DMS 273 treated with DMSO at 0.1 percent for 48 hours (cell line): ENCODE data around the gene CLNK.

ENCODE experiments used
- DNase-seq: peaks from one replicate; lab custom pipeline; 2025; lab: John Stamatoyannopoulos, UW

The CLNK gene

DNA sequence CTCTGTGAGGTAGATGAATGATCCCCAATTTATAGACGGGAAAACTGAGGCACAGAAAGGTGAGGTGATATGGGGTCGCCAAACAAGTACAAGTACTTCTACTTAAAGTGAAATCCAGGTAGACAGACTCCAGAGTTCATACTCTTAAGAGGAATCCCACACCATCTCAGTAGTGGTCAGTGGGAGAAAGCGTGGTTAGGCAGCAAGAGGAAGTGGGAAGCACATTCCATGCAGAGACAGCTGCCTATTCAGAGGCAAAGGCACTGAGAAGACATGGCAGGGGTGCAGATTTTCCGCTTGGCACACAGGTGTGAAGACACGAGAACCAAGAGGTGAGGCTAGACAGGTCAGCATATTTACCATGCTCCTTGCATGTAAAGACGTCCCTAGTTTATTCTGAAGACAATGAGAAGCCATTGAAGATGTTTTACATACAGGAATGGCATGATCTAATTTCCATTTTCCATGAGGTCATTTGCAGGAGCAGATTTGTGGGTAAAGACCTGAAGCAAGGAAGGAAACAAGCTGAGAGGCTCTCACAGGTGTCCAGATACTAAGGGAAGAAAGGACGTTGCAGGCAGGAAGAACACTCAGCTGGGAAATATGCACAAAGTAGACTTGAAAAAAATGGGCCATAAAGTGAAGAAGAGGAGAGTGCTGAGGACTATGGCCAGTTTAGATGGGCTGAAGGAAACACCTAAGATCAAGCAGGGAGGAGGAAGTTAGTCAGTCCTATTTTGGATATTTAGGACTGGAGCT lies 17.3 kb upstream of the CLNK start:
- DNase-seq: no peak

DNA sequence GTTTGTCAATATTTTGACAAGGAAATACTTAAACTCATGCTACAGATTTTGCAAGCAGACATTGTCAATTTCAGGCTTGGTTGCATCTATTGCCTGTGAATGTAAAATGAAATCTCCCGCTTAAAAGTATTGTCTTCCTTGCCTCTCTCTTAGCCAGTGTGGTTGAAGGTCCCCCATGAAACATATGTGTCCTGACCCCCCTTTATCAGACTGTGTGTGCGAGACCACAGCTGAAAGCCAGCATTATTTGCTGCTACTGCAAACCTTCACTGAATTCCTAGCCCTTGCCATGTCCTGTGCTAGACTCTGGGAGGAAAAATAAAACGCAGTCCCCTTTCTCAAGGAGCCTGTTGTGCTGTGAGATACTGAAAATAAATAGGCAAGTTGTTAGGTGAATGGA lies 16.6 kb upstream of the CLNK start:
- DNase-seq: no peak

DNA sequence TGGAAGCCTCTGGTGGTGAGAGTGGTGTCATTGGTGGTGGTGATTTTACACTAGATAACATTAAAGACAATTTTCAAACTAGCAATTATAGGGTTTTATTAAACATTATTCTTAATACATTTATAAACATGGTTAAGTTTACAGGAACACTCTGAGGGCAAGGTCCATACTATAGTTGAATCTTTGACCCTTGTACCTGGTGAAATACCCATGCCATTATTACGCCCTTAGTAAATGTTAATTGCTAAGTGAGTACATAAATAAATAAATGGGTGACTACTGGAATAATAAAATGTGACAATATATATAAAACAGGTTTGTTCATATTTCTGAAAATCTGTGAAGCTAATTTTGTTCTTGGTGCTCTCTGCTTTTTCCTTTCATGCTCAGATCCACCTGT lies 13.6 kb upstream of the CLNK start:
- DNase-seq: no peak

- no peak for DNase-seq
These were observed 12.5 kb upstream of the CLNK start for GRCh38 chr4:10697086-10697485.

DNA sequence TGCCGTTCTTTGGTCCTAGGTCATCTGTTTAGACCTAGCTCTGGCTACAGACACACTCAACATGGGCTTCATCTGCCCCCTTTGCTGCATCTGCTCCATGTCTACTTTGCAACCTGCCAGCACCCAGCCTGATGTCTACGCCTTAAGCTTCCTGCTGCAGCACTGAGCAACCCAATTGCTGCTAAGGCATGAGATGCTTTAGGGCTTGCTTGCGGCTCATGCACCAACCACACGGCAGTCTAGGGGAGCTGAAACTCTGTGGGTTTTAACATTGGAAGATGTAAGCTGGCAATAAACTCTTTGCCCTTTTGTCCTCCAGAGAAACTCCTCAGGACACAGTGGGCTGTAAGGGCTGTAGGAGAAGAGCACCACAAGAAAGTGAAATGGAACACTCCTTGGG lies 11.7 kb upstream of the CLNK start:
- DNase-seq: no peak

DNA sequence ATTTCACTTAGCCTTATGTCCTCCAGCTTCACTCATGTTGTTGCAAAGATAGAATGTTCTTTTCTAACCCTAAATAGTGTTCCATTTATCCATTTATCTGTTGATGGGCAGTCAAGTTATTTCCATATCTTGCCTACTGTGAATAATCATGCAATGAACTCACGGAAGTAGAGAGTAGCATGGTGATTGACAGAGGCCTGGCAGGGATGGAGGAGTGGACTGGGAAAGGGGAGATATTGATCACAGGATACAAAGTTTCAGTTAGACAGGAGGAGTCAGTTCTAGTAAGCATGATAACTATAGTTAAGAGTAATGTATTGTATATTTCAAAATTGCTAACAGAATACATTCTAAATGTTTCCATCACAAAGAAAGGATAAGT lies 10.3 kb upstream of the CLNK start:
- no peak for DNase-seq

GRCh38 chr4:10694151-10694827 lies 9.7 kb upstream of the CLNK start:
- no peak for DNase-seq

GRCh38 chr4:10691651-10692050 lies 7.1 kb upstream of the CLNK start:
- no peak for DNase-seq

DNA sequence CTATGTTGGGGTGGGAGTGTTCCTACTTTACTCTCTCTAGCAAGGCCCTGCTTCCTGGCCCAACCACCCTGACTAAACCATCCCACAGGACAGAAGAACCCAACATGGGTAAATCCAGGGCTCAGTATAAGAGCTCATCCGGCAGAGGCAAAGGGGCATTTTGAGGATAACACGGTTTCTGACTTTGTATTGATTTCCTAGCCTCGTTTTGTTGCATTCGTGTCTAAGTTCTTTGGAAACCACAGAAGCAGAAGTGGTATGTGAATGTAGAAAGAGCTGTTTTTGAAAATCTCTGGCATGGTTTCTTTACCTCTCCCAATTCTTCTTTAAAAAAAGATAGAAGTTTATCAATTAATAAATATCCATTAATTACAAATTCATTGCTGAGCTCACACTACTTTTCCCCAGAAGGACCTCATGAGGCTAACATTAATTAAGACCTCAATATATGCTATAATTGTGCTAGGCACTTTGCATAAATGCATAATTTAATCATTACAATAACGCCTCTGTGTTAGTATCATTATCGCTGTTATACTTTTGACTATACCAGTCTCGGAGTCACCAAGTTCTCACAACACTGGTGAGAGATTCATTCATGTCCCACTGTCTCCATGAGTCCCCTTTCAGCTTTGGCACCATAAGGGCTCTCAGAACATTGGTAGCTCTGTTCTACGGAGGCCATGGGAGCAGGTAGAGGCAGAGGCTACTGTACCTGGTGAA lies 5.8 kb upstream of the CLNK start:
- DNase-seq: no peak

GRCh38 chr4:10688846-10689245 lies 4.3 kb upstream of the CLNK start:
- DNase-seq: no peak

DNA sequence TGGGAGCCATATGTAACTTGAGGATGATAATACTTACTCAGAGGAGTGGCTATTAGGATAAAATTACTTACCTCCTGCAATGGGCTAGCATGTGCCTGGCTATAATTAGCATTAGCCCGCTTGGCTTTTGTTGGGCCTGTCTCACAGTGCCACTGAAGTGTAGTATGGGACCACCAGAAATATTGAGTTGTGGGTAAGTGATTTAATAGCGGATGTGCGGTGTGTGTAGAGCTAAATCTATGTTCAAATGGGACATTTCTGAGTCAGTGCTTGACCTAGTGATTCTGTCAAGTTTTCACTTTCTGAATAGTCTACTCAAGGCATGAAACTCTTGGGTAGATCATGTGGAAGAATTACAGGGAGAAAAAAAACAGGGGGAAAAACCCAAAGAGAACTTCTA lies 3.5 kb upstream of the CLNK start:
- DNase-seq: peak; percentile 6

DNA sequence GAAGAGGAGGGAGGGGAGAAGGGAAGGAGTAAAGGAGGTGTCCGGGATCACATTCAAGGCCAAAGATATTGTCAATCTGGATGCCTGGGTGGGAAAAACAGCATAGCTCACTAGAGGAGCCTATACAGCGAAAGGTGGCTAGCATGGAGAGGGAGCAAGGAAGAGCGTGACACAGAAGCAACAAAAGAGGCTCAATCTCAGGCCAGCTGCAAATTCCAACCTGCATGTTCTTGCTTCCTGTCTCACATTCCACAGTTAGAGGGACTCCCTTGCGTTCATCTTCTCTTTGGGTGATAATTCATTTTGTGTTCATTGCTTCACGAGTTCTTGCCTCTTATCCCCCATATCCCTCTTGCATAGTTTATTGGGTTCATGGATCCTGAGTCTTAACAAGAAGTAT lies 3.0 kb upstream of the CLNK start:
- DNase-seq: no peak

GRCh38 chr4:10682397-10682796 lies 2.2 kb downstream of the CLNK start:
- no peak for DNase-seq

DNA sequence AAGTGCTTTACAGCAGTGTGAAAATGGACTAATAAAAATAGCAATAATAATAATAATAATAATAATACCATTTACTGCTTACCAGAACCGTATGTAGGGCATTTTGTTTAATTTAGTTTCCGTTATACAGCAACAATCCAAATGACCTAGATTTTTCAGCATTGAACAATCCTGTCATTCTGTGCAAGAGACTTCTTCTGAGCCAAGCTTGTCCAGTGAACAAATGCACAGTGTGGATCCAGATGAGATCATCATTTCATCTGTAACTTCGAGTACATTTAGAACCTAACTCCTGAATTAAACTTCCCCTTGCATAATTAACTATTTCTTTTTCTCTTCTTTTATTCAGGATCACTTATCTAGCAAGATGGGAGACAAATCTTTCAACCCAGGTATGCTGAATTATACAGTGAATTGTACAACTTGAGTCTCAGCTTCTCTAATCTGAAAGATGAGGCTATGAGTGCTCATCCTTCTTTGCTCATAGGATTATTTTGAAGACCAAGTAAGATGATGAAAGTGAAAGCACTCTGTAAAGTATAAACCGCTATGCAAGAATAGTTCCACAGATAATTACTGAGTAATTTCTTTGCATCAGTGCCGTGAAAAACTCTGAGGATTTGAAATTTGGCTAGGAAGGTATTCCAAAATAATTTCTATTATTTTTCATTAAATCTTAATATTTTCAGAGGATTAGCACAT lies 6.6 kb downstream of the CLNK start:
- DNase-seq: no peak

DNA sequence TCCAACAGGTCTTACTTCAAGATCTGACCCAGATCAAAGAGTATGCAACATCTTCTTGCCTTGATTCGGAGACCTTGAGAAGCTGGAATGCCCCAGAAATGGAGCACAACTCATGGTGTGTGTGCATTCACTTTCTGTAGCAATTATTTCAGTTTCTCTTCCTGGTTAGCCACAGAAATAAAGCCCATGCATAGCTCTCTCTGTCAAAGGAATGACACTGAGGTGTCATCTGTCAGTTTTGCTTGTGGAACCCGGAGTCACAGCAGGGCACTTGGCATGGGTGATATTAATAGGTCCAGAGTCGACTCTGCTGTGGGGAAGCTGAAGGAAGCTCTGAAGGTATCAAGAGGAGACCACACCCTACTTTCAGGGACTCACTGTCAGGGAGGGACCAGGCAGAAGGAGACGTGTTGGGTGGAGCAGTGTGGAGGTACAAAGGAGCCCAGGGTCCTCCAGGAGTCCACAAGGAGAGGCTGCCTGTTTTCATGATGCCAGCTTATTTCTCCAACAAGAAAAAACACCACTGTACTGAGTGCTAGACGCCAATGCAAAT lies 10.7 kb downstream of the CLNK start:
- DNase-seq: no peak

GRCh38 chr4:10672379-10672778 lies 12.2 kb downstream of the CLNK start:
- no peak for DNase-seq

- no peak for DNase-seq
These were observed 12.8 kb downstream of the CLNK start for GRCh38 chr4:10671799-10672198.

DNA sequence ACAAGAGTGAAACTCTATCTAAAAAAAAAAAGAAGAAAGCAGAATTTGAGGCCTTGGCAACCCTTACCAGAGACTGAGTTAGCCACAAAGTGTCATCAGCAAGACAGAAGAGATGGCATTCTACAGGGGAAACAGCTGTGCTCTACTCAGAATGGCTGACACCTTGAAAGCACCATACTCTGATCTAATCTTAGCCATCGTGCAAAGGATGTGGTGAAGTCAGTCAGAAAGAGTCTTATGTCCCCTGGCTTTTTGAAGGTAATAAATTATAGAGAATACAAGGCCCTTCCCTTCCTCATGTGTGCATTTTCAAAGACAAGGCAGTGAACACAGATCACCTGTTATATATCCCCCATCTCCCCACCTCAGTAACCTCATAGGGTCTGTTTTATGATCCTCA lies 13.2 kb downstream of the CLNK start:
- no peak for DNase-seq

DNA sequence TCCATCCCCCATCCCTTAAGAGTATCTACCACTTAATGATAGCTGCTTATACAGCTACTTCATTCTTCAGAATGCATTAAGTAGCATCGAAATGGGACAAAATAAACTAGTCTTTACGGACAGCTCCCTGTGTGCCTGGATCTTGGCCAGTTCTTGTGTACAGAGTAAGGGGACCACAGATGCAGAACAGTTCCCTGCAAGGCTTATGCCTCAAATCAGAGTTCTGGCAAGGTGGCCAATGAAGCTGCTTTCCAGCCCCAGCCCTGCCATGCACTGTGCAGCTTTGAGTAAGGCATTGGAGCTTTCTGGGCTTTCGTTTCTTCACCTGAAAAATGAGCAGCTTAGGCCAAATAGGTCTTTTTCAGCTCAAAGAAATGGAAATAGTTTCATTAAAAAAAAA lies 14.2 kb downstream of the CLNK start:
- no peak for DNase-seq

DNA sequence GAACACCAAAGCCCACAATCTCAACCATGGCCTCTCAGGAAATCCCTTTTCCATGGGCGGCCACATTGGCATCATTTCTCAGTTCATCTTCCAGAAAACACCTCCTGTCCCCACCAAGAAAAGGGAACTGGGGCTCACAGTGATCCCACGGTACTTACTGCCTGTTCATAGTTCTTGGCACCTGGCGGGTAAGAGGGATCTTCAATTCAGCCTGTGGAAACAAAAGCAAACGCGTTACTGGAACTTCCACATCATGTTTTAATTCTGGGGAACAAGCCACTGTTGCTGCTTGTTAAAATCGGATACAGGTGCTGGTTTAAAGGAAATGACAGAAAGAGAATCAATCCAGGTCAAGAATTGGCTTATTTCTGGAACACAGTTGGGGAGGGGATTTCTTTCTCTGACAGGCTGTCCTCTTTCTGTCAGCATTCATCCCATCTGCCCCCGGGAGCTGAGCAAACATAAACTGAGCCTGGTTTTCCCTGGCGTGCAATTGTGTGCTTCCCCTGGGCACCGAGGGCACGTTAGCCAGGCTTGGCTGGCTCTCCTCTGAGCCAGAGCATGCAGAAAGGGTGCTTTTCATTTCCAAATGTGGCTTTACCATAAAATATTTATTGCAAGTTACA lies 16.8 kb downstream of the CLNK start:
- no peak for DNase-seq

GRCh38 chr4:10666616-10667015 lies 18.0 kb downstream of the CLNK start:
- no peak for DNase-seq

- no peak for DNase-seq
These were observed 20.2 kb downstream of the CLNK start for GRCh38 chr4:10664408-10664807.
